ENCODE data around the gene MMP14.

GRCh38 chr14:22846811-22847307, 10.5 kb downstream of the MMP14 start:
- TF ChIP-seq CTCF (IDR thresholded peaks at IDR 0.05): no peak
- TF ChIP-seq EP300 (IDR thresholded peaks at IDR 0.05): no peak

Data from sigmoid colon (tissue), 4 donors.